G401 (cell line): ENCODE data around the gene KLHDC9. TPM values are rescaled to one million over a fixed set of nuclear protein-coding genes. Genes with fewer than 3 reads are reported as not detected.
"Not testable (repeated sequence)": the region's sequence is repeated elsewhere in the genome, so short reads cannot be mapped to it uniquely, and the experiment has no call there.

ENCODE experiments used
- DNase-seq: peaks from one replicate; pipeline ENCODE4 v3.0.0-alpha.2; 2015; ENCODE audit warnings: low spot score
- in situ Hi-C: cut with HindIII; loops from 2 replicates; pipeline ENCODE4 v1.10.0; 2016; ENCODE audit warnings: low sequenced_read_pairs, mixed read lengths
- total RNA-seq: library from RNA; depleted of rRNA; stranded (reverse); fragments of >200 nt; shearing (Covaris generic); gene quantifications from 2 replicates; pipeline ENCODE4 v1.2.3, GENCODE V29; 2014; rRNA removed

KLHDC9 gene
- 6.3 and 7.1 TPM in 2 replicates for total RNA-seq

- in situ Hi-C loops: no loop called here
- peak; percentile 88 for DNase-seq
These were observed at the start of gene KLHDC9 for GRCh38 chr1:161098210-161099068. Gene KLHDC9, plus strand, starts transcription at chr1:161098361. Its CDS starts 175 bp downstream, at chr1:161098536.

- no peak for DNase-seq
- in situ Hi-C loops: loop anchor here (10.0 kb wide), 1 partner anchor 96 kb away; no protein-coding TSS in a partner anchor
These were observed 49.0 kb upstream of the KLHDC9 start for GRCh38 chr1:161048949-161049722.

GRCh38 chr1:161051219-161051618 is 46.9 kb upstream of the KLHDC9 start:
- no peak for DNase-seq
- in situ Hi-C loops: no loop called here

- DNase-seq: no peak
- in situ Hi-C loops: no loop called here
These were observed 45.3 kb upstream of the KLHDC9 start for GRCh38 chr1:161052899-161053298.

GRCh38 chr1:161054232-161054631 is 43.9 kb upstream of the KLHDC9 start:
- in situ Hi-C loops: no loop called here
- no peak for DNase-seq

- DNase-seq: no peak
- in situ Hi-C loops: no loop called here
These were observed 43.4 kb upstream of the KLHDC9 start for GRCh38 chr1:161054805-161055204.

GRCh38 chr1:161059293-161059692 is 38.9 kb upstream of the KLHDC9 start:
- in situ Hi-C loops: no loop called here
- DNase-seq: no peak

GRCh38 chr1:161061419-161061818 is 36.7 kb upstream of the KLHDC9 start:
- no peak for DNase-seq
- in situ Hi-C loops: no loop called here

- DNase-seq, in situ Hi-C loops: not testable (repeated sequence)
These were observed 34.2 kb upstream of the KLHDC9 start for GRCh38 chr1:161063936-161064335.

GRCh38 chr1:161065681-161066080 is 32.5 kb upstream of the KLHDC9 start:
- in situ Hi-C loops, DNase-seq: not testable (repeated sequence)

GRCh38 chr1:161066694-161067093 is 31.5 kb upstream of the KLHDC9 start:
- in situ Hi-C loops: no loop called here
- no peak for DNase-seq

GRCh38 chr1:161068306-161069234 is 29.6 kb upstream of the KLHDC9 start:
- DNase-seq: no peak
- in situ Hi-C loops: no loop called here

GRCh38 chr1:161069241-161069640 is 28.9 kb upstream of the KLHDC9 start:
- no peak for DNase-seq
- in situ Hi-C loops: no loop called here

GRCh38 chr1:161069731-161070270 is 28.4 kb upstream of the KLHDC9 start, which contains the start of gene ARHGAP30:
Gene ARHGAP30, minus strand, starts transcription at chr1:161069891. Its CDS starts 267 bp downstream, at chr1:161069624.
- in situ Hi-C loops: no loop called here

GRCh38 chr1:161070761-161071160 is 27.4 kb upstream of the KLHDC9 start:
- in situ Hi-C loops: no loop called here
- no peak for DNase-seq

More at GRCh38 chr1:161069731-161070270, 28.4 kb upstream of the KLHDC9 start, which contains the start of gene ARHGAP30:
- no peak for DNase-seq

GRCh38 chr1:161071886-161072371 is 26.2 kb upstream of the KLHDC9 start:
- in situ Hi-C loops: no loop called here
- peak; percentile 17 for DNase-seq

GRCh38 chr1:161072751-161073449 is 25.3 kb upstream of the KLHDC9 start:
- in situ Hi-C loops: no loop called here
- no peak for DNase-seq
